ENCODE measurements around the gene IHH.

- no peak for TF ChIP-seq TAF1 (IDR thresholded peaks at IDR 0.05; ENCODE audit: borderline replicate concordance, insufficient read depth, low read length)
- no peak for TF ChIP-seq POLR2AphosphoS5 (IDR thresholded peaks at IDR 0.05; ENCODE audit: low read depth, low read length)
- TF ChIP-seq REST (IDR thresholded peaks at IDR 0.05; ENCODE audit: insufficient read depth in 1 of 2, low read depth in 2 of 2, low read length in 2 of 2) = no peak
- no peak for TF ChIP-seq SIN3A (IDR thresholded peaks at IDR 0.05; ENCODE audit: borderline replicate concordance, insufficient read depth, low read length)
These were observed 36.7 kb downstream of the IHH start for GRCh38 chr2:219024059-219024458.

Measured in PFSK-1 (cell line).